Suprapubic skin (tissue), 4 donors: ENCODE data around the gene OPALIN. TPM values are rescaled to one million over a fixed set of nuclear protein-coding genes. Genes with fewer than 3 reads are reported as not detected.

ENCODE experiments used
- DNase-seq, 2 donors: peaks; one replicate each; pipeline ENCODE4 v3.0.0-alpha.2; 2019; ENCODE audit warnings: low spot score in 2 of 2
- H3K27ac ChIP-seq: fragments of 200-600 bp; sonication (generic); one replicate; pipeline ENCODE4 v1.5.1; 2019
- H3K27me3 ChIP-seq: fragments of 200-600 bp; sonication (generic); one replicate; pipeline ENCODE4 v1.5.1; 2019
- H3K36me3 ChIP-seq: fragments of 200-600 bp; sonication (generic); one replicate; pipeline ENCODE4 v1.5.1; 2019
- H3K4me1 ChIP-seq: fragments of 200-600 bp; sonication (generic); one replicate; pipeline ENCODE4 v1.5.1; 2019
- H3K4me3 ChIP-seq: fragments of 200-600 bp; sonication (generic); one replicate; pipeline ENCODE4 v1.5.1; 2019; ENCODE audit warnings: mild to moderate bottlenecking
- H3K9me3 ChIP-seq: fragments of 200-600 bp; sonication (generic); one replicate; pipeline ENCODE4 v1.5.1; 2019
- CTCF ChIP-seq, 2 donors: fragments of 200-600 bp in 1 of 2; fragments of 450-650 bp in 1 of 2; sonication (generic) in 1 of 2; IDR thresholded peaks; one replicate each; pipeline ENCODE4 v1.5.1; 2016 to 2019; ENCODE audit warnings: antibody characterized with exemption in 2 of 2, mild to moderate bottlenecking in 1 of 2, moderate library complexity in 1 of 2
- EP300 ChIP-seq: sonication (generic); formaldehyde crosslinking; IDR thresholded peaks from one replicate; pipeline ENCODE4 v1.6.1; 2017; ENCODE audit warnings: antibody characterized with exemption
- POLR2A ChIP-seq, 2 donors: fragments of 450-650 bp; IDR thresholded peaks; one replicate each; pipeline ENCODE4 v1.6.1; 2017; ENCODE audit warnings: antibody characterized with exemption in 2 of 2, mild to moderate bottlenecking in 2 of 2, moderate library complexity in 2 of 2
- POLR2AphosphoS5 ChIP-seq, 3 donors: sonication (generic); formaldehyde crosslinking; IDR thresholded peaks; one replicate each; pipeline ENCODE4 v1.6.1; 2017; ENCODE audit warnings: antibody characterized with exemption in 3 of 3
- WGBS: methylation state at CpG from one replicate; pipeline ENCODE4 v1.1.5; 2018; 5-methylcytosine and 5-hydroxymethylcytosine counted together
- total RNA-seq, 4 donors: library from RNA; depleted of rRNA; stranded (reverse); fragments of >200 nt; gene quantifications; one replicate each; pipeline ENCODE4 v1.1.0, GENCODE V29; 2016

Gene OPALIN
- total RNA-seq, 4 donors from 2014 or later: not detected

GRCh38 chr10:96301616-96302015, 57.2 kb downstream of the OPALIN start:
- DNase-seq: no peak
- 63% methylated on average over 1 of the region's 1 CpG for WGBS
- Histone ChIP-seq H3K4me1 (peaks cover 2% of the 10 kb centered on the region), H3K9me3 (no peaks in the 10 kb centered on the region), H3K36me3 (no peaks in the 10 kb centered on the region), H3K27ac (no peak overlapping the region), H3K27me3 (peaks cover 23% of the 10 kb centered on the region), H3K4me3 (no peak overlapping the region)
- TF ChIP-seq POLR2AphosphoS5 (IDR thresholded peaks at IDR 0.05) (no peak), POLR2A (IDR thresholded peaks at IDR 0.05) (no peak), EP300 (no peak), CTCF (IDR thresholded peaks at IDR 0.05) (no peak)

- no peaks in the 10 kb centered on the region for H3K36me3 ChIP-seq
- TF ChIP-seq POLR2A (IDR thresholded peaks at IDR 0.05) (no peak), EP300 (no peak), POLR2AphosphoS5 (IDR thresholded peaks at IDR 0.05) (no peak), CTCF (IDR thresholded peaks at IDR 0.05) (no peak)
- WGBS: 24% methylated on average over 5 of the region's 5 CpGs
- H3K27me3 ChIP-seq: peaks cover 31% of the 10 kb centered on the region
- no peak overlapping the region for H3K4me3 ChIP-seq
- no peak overlapping the region for H3K27ac ChIP-seq
- no peaks in the 10 kb centered on the region for H3K4me1 ChIP-seq
- H3K9me3 ChIP-seq: no peaks in the 10 kb centered on the region
- DNase-seq: no peak
Observed at GRCh38 chr10:96299383-96299782, 59.4 kb downstream of the OPALIN start.

GRCh38 chr10:96298362-96298761, 60.4 kb downstream of the OPALIN start:
- Histone ChIP-seq H3K4me3 (no peak overlapping the region), H3K36me3 (no peaks in the 10 kb centered on the region), H3K9me3 (no peaks in the 10 kb centered on the region), H3K4me1 (peaks cover 2% of the 10 kb centered on the region), H3K27me3 (peaks cover 28% of the 10 kb centered on the region), H3K27ac (no peak overlapping the region)
- 78% methylated on average over 3 of the region's 3 CpGs for WGBS
- TF ChIP-seq POLR2AphosphoS5 (IDR thresholded peaks at IDR 0.05) (no peak), POLR2A (IDR thresholded peaks at IDR 0.05) (no peak), CTCF (IDR thresholded peaks at IDR 0.05) (no peak), EP300 (no peak)
- DNase-seq: no peak

GRCh38 chr10:96297486-96297885, 61.3 kb downstream of the OPALIN start:
- Histone ChIP-seq H3K9me3 (no peaks in the 10 kb centered on the region), H3K27ac (no peak overlapping the region), H3K27me3 (peaks cover 28% of the 10 kb centered on the region), H3K36me3 (no peaks in the 10 kb centered on the region), H3K4me3 (no peak overlapping the region), H3K4me1 (peaks cover 3% of the 10 kb centered on the region)
- WGBS: 86% methylated on average over 2 of the region's 2 CpGs
- DNase-seq: no peak
- no peak for TF ChIP-seq POLR2AphosphoS5 (IDR thresholded peaks at IDR 0.05)
- no peak for TF ChIP-seq CTCF (IDR thresholded peaks at IDR 0.05)
- no peak for TF ChIP-seq POLR2A (IDR thresholded peaks at IDR 0.05)
- no peak for TF ChIP-seq EP300

- TF ChIP-seq POLR2A (IDR thresholded peaks at IDR 0.05): no peak
- TF ChIP-seq POLR2AphosphoS5 (IDR thresholded peaks at IDR 0.05): no peak
- TF ChIP-seq CTCF (IDR thresholded peaks at IDR 0.05): no peak
- TF ChIP-seq EP300: no peak
- Histone ChIP-seq H3K4me3 (no peak overlapping the region), H3K27ac (no peak overlapping the region), H3K27me3 (peaks cover 15% of the 10 kb centered on the region), H3K36me3 (no peaks in the 10 kb centered on the region), H3K4me1 (peaks cover 3% of the 10 kb centered on the region), H3K9me3 (no peaks in the 10 kb centered on the region)
- DNase-seq: no peak
- 41% methylated on average over 4 of the region's 4 CpGs for WGBS
Observed at GRCh38 chr10:96295475-96295874, 63.3 kb downstream of the OPALIN start.

Other genes starting within 250 kb of the OPALIN start
- 10 to 100 TPM; 10.7 to 19.9 (median 17.5) TPM for gene ZNF518A, start 228.7 kb downstream of the OPALIN start, total RNA-seq
- gene BLNK, start 87.4 kb downstream of the OPALIN start, total RNA-seq: 1 to 10 TPM; 4.7 to 9.7 (median 5.7) TPM
- not detected for gene DNTT, start 54.6 kb downstream of the OPALIN start, total RNA-seq
- under 1 TPM in 2 of 4 donors, not detected in 2; 0.30 to 0.60 TPM for gene TLL2, start 154.9 kb upstream of the OPALIN start, total RNA-seq
- 10 to 100 TPM; 52.6 to 65.3 (median 55.6) TPM for gene TM9SF3, start 228.0 kb upstream of the OPALIN start, total RNA-seq